Panc1 (cell line): ENCODE measurements around the gene SDC3. TPM values are rescaled to one million over a fixed set of nuclear protein-coding genes. Genes with fewer than 3 reads are reported as not detected.

Source experiments
- ATAC-seq: fragments of 200-7000 bp; cut with Tn5 transposase; 2 replicates; pipeline ENCODE4 v1.9.1; 2020; ENCODE audit warnings: mild to moderate bottlenecking, moderate library complexity
- BruUV-seq: library from RNA; stranded (reverse); fragments of 400-500 nt; replicated peaks from 2 replicates; lab custom pipeline; 2021; lab: Mats Ljungman, UMichigan
- CTCF ChIA-PET: fragments of 300-600 bp; sonication (Branson Sonifier 250); formaldehyde crosslinking; loops from one replicate; lab custom pipeline; 2022; ENCODE audit warnings: antibody characterized with exemption; lab: Charles Lee
- POLR2A ChIA-PET: fragments of 300-600 bp; sonication (Branson Sonifier 250); formaldehyde crosslinking; loops from one replicate; lab custom pipeline; 2022; ENCODE audit warnings: antibody characterized with exemption; lab: Charles Lee
- DNase-seq: peaks from one replicate; pipeline ENCODE4 v3.0.0-alpha.2; 2010; ENCODE audit warnings: low read depth, low spot score
- H3K27ac ChIP-seq: 2 replicates; pipeline ENCODE4 v1.5.1; 2011; ENCODE audit warnings: mild to moderate bottlenecking, low read length, inconsistent platforms
- H3K27me3 ChIP-seq: fragments of 200-500 bp; sonication (Bioruptor generic); 2 replicates; pipeline ENCODE4 v1.6.0; 2014; ENCODE audit warnings: low read length, inconsistent platforms; ENCODE audit not compliant: control insufficient read depth, insufficient read depth
- H3K36me3 ChIP-seq: fragments of 200-500 bp; sonication (Bioruptor generic); 2 replicates; pipeline ENCODE4 v1.5.1; 2014; ENCODE audit warnings: inconsistent platforms, mild to moderate bottlenecking, low read length, moderate library complexity; ENCODE audit not compliant: control insufficient read depth, insufficient read depth
- H3K4me1 ChIP-seq: 2 replicates; pipeline ENCODE4 v1.5.1; 2011; ENCODE audit warnings: inconsistent platforms, mild to moderate bottlenecking, low read length, moderate library complexity; ENCODE audit not compliant: control insufficient read depth, insufficient read depth
- H3K4me3 ChIP-seq, 2 experiments: 2 replicates each; pipeline ENCODE4 v1.5.1; 2011 to 2012; ENCODE audit warnings: low read depth in 2 of 2, low read length in 2 of 2, mild to moderate bottlenecking in 2 of 2, inconsistent platforms in 1 of 2, moderate library complexity in 1 of 2
- H3K9me3 ChIP-seq: fragments of 200-500 bp; sonication (Bioruptor generic); 2 replicates; pipeline ENCODE4 v1.5.1; 2014; ENCODE audit warnings: low read depth, mild to moderate bottlenecking, inconsistent platforms, low read length, moderate library complexity; ENCODE audit not compliant: control insufficient read depth, insufficient read depth
- CTCF ChIP-seq: fragments of 450-650 bp; IDR thresholded peaks from 2 replicates; pipeline ENCODE4 v1.5.1; 2017; ENCODE audit warnings: mild to moderate bottlenecking
- POLR2AphosphoS5 ChIP-seq: IDR thresholded peaks from 2 replicates; pipeline ENCODE4 v1.6.1; 2012; ENCODE audit warnings: mild to moderate bottlenecking, low read depth, low read length, moderate library complexity
- REST ChIP-seq, 2 experiments: IDR thresholded peaks; 2 replicates each; pipeline ENCODE4 v1.6.1; 2011 to 2012; ENCODE audit warnings: low read depth in 2 of 2, control low read depth in 1 of 2, low read length in 1 of 2, mild to moderate bottlenecking in 1 of 2, moderate library complexity in 1 of 2; ENCODE audit not compliant: insufficient read depth in 1 of 2
- SIN3A ChIP-seq: IDR thresholded peaks from 2 replicates; pipeline ENCODE4 v1.6.1; 2012; ENCODE audit warnings: low read depth, mild to moderate bottlenecking, low read length, moderate library complexity, borderline replicate concordance; ENCODE audit not compliant: insufficient read depth
- TCF7L2 ChIP-seq: IDR thresholded peaks from 2 replicates; pipeline ENCODE4 v1.6.1; 2011; ENCODE audit warnings: mild to moderate bottlenecking, low read depth, low read length, inconsistent platforms
- in situ Hi-C: cut with HindIII; loops from 2 replicates; pipeline ENCODE4 v1.10.0; 2016; ENCODE audit warnings: low sequenced_read_pairs, low pct_unique_long_range_greater_than_20kb
- intact Hi-C: fragments of 100-400 bp; cut with micrococcal nuclease; formaldehyde crosslinking; loops from one replicate; pipeline ENCODE4 v1.10.0; 2022; ENCODE audit not compliant: unreplicated experiment
- total RNA-seq: library from RNA; stranded (reverse); gene quantifications from one replicate; pipeline ENCODE4 v1.2.1, GENCODE V29; 2021; ENCODE audit not compliant: unreplicated experiment

SDC3 gene
- total RNA-seq, 1 experiment from 2014 or later = 36.1 TPM

GRCh38 chr1:30914587-30914922, 6.0 kb upstream of the SDC3 start:
- Histone ChIP-seq H3K9me3 (no peaks in the 10 kb centered on the region), H3K4me3 (no peak overlapping the region), H3K27me3 (no peaks in the 10 kb centered on the region), H3K4me1 (peaks cover 4% of the 10 kb centered on the region), H3K27ac (no peak overlapping the region), H3K36me3 (no peaks in the 10 kb centered on the region)
- in situ Hi-C loops (loop anchor here (25.0 kb wide), 1 partner anchor 102 kb away; no protein-coding TSS in a partner anchor), intact Hi-C loops (loop anchor here (5.0 kb wide), 1 partner anchor 192 kb away; the partner anchor contains the start of gene MATN1)
- TF ChIP-seq REST (IDR thresholded peaks at IDR 0.05; ENCODE audit: insufficient read depth in 1 of 2, low read depth in 2 of 2, low read length in 1 of 2) = no peak
- TF ChIP-seq CTCF = no peak
- no peak for TF ChIP-seq SIN3A
- TF ChIP-seq TCF7L2 = no peak
- TF ChIP-seq POLR2AphosphoS5 = no peak
- BruUV-seq = no TSS peak
- CTCF ChIA-PET = interaction anchor here (1.2 to 2.0 kb wide), 2 partner anchors 14 to 113 kb away, joined by 4 to 8 read pairs; no protein-coding TSS in a partner anchor
- ATAC-seq (no peak), DNase-seq (no peak)
- POLR2A ChIA-PET = no interaction called here

- ATAC-seq (no peak), DNase-seq (no peak)
- intact Hi-C loops = loop anchor here (5.0 kb wide), 1 partner anchor 191 kb away; the partner anchor contains the start of gene MATN1
- no peaks in the 10 kb centered on the region for H3K27me3 ChIP-seq
- POLR2A ChIA-PET = no interaction called here
- no TSS peak for BruUV-seq
- CTCF ChIA-PET = interaction anchor here (0.7 to 4.2 kb wide), 7 partner anchors 16 to 194 kb away, joined by 3 to 71 read pairs (median 4); no protein-coding TSS in a partner anchor
- H3K27ac ChIP-seq = no peak overlapping the region
- no peaks in the 10 kb centered on the region for H3K9me3 ChIP-seq
- no peaks in the 10 kb centered on the region for H3K36me3 ChIP-seq
- in situ Hi-C loops = loop anchor here (25.0 kb wide), 1 partner anchor 101 kb away; no protein-coding TSS in a partner anchor
- peaks cover 10% of the 10 kb centered on the region for H3K4me1 ChIP-seq
- no peak overlapping the region for H3K4me3 ChIP-seq
- TF ChIP-seq REST (IDR thresholded peaks at IDR 0.05; ENCODE audit: insufficient read depth in 1 of 2, low read depth in 2 of 2, low read length in 1 of 2) (no peak), CTCF (no peak), SIN3A (no peak), TCF7L2 (no peak), POLR2AphosphoS5 (no peak)
These were observed 4.5 kb upstream of the SDC3 start for GRCh38 chr1:30912913-30913652.
